Right renal pelvis (tissue), 4 donors: ENCODE results near the gene LTA. TPM values are rescaled to one million over a fixed set of nuclear protein-coding genes. Genes with fewer than 3 reads are reported as not detected.
"Not testable (repeated sequence)": the region's sequence is repeated elsewhere in the genome, so short reads cannot be mapped to it uniquely, and the experiment has no call there.

ENCODE experiments used
- DNase-seq, 4 donors: peaks; one replicate each; pipeline ENCODE4 v3.0.0-alpha.2; 2013; ENCODE audit warnings: low read depth in 4 of 4, low spot score in 3 of 4, missing footprints in 1 of 4
- polyA plus RNA-seq, 4 donors: library from polyadenylated mRNA; unstranded; fragments of 120-200 nt; gene quantifications; one replicate each; pipeline ENCODE4 v1.2.1, GENCODE V29; 2013; ENCODE audit not compliant: insufficient read length in 4 of 4

Gene LTA
- polyA plus RNA-seq, 4 donors, result 0.22 to 0.45 (median 0.34) TPM

GRCh38 chr6:31586008-31586407, 13.9 kb downstream of the LTA start, which contains the start of gene LST1:
LST1 (plus strand) TSS chr6:31586277; CDS start chr6:31587300, 1,023 bp downstream.
- no peak for DNase-seq

- DNase-seq, result no peak
These were observed 14.7 kb downstream of the LTA start for GRCh38 chr6:31586599-31587281.

- no peak for DNase-seq
These were observed 16.0 kb downstream of the LTA start for GRCh38 chr6:31587791-31588777.

GRCh38 chr6:31588871-31589650, 17.0 kb downstream of the LTA start:
- no peak for DNase-seq

- DNase-seq, result not testable (repeated sequence)
These were observed 18.6 kb downstream of the LTA start for GRCh38 chr6:31590691-31591090.

GRCh38 chr6:31592396-31592771, 20.3 kb downstream of the LTA start:
- DNase-seq, result no peak

- DNase-seq, result no peak
These were observed 24.9 kb downstream of the LTA start for GRCh38 chr6:31597006-31597405.

GRCh38 chr6:31607317-31607716, 35.2 kb downstream of the LTA start:
- DNase-seq, result no peak

GRCh38 chr6:31609519-31610406, 37.7 kb downstream of the LTA start:
- no peak for DNase-seq

- no peak for DNase-seq
These were observed 38.9 kb downstream of the LTA start for GRCh38 chr6:31610968-31611367.

- no peak for DNase-seq
These were observed 42.1 kb downstream of the LTA start for GRCh38 chr6:31614075-31614619.

GRCh38 chr6:31614684-31615578, 42.8 kb downstream of the LTA start, which contains the start of gene AIF1:
AIF1 (plus strand) TSS chr6:31615234; CDS start chr6:31615330, 96 bp downstream.
- no peak for DNase-seq

GRCh38 chr6:31615748-31616147, 43.7 kb downstream of the LTA start:
- DNase-seq, result no peak

- DNase-seq, result no peak
These were observed 44.9 kb downstream of the LTA start for GRCh38 chr6:31617010-31617409.

GRCh38 chr6:31619805-31620585, 47.9 kb downstream of the LTA start:
- peak; percentile 93 to 98 (median 96) for DNase-seq

GRCh38 chr6:31620586-31621319, 48.7 kb downstream of the LTA start, which contains the start of gene PRRC2A:
PRRC2A (plus strand) TSS chr6:31620715; CDS start chr6:31622790, 2,075 bp downstream.
- peak in 3 of 4 donors; percentile 44 to 97 (median 65) for DNase-seq
